SKM-1 treated with dmso at 0.1 percent for 144 hours (cell line): Measurements from ENCODE around the gene CACTIN.

Source experiments
- DNase-seq: peaks from one replicate; lab custom pipeline; 2025; ENCODE audit not compliant: unreplicated experiment; lab: John Stamatoyannopoulos, UW

CACTIN gene

DNA sequence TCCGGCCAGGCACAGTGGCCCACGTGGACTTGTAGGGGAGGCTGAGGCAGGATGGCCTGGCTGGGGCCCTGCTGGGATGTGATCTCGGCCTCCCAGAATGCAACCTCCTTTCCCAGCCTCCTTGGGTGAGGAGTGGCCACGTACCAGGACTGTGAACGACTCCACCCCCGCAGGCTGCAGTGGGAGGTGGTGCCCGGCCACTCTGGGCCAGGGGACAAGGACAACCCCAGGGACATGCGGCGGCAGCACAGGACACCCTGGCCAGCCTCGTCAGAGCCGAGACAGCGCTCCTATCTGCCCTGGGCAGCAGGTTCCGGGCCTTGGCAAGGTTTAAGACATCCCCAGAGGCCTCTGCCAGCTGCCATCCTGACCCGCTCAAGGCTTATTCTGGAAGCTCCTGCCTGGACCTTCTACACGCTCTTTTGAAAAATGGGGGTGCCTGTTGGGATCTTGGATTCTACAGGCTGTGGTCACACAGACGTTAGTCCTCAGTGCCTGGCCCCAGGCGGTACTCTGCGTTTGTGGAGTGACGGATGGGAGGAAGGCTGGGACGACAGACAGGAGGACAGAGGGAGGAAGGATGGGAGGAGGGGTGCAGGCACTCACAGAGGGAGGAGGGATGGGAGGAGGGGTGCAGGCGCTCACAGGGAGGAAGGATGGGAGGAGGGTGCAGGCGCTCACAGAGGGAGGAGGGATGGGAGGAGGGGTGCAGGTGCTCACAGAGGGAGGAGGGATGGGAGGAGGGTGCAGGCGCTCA is 19.9 kb upstream of the CACTIN start:
- DNase-seq: no peak

DNA sequence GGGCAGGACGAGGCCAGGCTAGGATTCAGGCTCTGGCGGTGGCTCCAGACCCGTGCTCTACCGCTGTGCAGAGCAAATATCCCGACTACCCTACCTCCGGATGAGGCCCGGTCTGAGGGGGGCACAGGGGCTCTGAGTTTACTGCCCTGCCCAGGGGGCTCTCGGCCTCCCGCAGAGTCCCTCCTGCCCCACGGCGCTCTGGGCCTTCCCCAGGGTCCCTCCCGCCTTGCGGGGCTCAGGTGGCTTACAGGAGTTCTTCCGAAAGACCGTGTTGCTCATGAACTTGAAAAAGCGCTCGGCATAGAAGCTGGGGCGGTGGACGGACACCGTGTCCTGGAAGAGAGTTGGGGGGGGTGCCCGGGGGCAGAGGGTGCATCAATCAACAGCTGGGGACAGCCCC is 19.1 kb upstream of the CACTIN start:
- no peak for DNase-seq

DNA sequence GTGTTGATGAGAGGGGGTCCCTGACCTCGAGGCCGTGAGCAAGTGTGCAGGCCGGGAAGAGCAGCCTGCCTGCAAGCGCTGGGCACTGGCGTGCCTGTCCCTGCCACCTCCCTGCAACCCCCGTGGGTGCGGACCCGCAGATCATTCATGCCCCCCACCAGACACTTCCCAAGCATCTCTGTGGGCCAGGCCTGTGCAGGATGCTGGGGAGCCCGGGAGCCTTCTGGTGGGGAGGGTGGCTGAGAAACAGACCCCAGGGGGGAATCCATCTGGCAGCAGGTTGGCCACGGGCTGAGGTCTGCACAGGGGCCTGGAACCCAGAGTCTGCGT is 18.4 kb upstream of the CACTIN start:
- no peak for DNase-seq

DNA sequence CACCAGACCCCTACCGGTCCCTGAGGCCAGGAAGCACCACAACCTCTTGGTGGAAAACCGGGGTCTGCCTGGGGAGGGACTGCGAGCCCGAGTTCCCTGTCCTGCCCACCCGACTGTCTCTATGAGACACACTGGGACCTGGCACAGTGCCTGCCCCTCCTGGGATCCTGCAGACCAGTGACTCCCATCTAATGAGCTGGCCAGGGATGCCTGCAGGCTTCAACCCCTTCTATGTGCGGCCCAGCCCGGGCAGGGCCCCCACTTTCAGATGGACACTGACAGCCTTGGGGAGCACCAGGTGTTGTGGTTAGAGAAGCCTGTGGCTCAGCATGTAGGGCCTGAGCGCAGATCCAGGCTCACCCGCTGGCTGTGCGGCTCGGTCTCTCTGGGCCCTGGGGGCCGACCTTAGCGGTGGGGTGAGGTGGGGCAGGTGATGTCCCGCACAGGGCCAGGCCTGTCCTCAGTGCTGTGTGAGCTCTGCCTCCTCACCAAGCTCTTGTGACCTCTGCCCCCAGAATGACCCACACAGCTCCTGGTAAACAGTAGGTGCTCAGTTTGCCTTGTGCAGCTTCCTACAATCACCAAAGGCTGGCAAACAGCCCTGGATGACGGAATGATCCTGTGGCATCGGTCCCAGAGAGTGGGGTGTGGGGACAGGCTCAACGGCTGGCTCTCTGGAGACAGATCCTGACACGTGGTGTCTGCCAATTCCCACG is 17.9 kb upstream of the CACTIN start:
- DNase-seq: no peak

DNA sequence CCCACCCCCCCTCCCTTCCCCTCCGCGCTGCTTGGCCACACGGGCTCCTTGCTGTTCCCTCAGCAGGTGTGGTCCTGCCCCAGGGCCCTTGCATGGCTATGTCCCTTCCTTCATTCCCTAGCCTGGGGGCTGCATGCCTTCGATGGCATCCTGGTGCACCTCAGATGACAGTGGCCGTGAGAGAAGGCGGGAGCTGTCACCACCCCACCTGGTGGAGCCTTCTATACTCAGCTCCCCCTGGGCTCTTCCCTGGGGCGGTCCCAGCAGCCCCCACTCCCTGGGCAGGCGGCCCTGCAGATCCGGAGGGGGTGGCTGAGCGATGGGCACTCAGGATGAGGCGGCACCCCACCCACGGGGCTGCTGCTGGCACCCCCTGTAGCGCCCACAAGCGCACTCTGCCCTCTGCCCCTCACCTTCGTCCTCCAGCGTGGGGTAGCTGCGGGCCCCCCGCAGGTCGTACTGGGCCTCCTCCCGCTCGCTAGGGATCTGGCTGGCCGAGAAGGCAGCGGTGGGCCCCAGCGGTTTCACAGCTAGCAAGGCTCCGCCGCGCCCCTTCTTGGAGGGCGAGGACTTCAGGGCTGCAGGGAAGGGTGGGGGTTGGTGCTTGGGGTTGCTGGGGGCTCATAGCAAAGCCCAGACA is 17.2 kb upstream of the CACTIN start:
- no peak for DNase-seq

DNA sequence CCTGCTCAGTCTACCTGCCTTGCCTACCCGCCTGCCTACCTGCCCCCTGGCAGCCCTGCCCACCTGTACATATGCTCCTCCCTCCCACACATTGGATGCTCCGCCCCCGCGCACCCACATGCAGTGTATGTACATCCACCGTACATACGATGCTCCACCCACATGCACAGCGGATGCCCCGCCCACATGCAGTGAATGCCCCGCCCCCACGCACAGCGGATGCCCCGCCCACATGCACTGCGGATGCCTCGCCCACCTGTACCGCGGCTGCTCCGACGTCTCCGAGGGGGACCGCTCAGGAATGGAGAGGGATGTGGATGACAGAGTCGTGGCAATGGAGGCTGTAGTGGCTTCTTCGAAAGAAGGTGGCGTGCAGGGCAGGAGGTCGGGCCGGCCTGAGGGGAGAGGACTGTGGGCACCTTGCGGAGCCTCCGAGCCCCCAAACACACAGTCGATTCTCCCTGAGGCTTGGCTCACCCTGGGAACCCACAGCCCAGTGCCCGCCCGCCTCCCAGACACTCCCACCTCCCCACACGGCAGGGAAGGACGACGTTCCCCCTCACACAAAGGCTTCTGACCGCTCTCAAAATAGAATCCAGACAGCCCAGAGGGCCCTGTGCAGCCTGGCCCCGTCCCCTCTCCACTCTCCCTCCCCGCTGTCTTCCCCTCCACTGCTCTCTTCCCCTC is 16.5 kb upstream of the CACTIN start:
- DNase-seq: no peak

DNA sequence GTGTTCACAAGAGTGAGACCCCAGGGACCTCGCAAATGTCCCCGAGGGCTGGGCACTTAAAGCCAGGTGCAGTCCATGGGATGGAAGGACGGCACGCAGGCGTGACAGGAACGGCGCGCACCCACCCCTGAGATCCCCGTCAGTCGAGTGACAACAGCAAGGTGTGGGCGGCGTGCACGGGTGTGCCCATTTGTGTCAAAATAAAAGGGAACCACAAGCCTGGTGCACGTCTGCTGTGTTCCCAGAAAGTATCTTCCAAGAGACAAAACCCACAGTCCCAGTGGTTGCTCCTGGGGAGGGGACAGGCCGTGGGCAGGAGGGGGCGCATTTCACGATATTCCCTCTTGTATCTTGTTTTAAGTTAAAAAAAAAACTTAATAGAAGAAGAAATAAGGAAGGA is 15.7 kb upstream of the CACTIN start:
- DNase-seq: no peak

DNA sequence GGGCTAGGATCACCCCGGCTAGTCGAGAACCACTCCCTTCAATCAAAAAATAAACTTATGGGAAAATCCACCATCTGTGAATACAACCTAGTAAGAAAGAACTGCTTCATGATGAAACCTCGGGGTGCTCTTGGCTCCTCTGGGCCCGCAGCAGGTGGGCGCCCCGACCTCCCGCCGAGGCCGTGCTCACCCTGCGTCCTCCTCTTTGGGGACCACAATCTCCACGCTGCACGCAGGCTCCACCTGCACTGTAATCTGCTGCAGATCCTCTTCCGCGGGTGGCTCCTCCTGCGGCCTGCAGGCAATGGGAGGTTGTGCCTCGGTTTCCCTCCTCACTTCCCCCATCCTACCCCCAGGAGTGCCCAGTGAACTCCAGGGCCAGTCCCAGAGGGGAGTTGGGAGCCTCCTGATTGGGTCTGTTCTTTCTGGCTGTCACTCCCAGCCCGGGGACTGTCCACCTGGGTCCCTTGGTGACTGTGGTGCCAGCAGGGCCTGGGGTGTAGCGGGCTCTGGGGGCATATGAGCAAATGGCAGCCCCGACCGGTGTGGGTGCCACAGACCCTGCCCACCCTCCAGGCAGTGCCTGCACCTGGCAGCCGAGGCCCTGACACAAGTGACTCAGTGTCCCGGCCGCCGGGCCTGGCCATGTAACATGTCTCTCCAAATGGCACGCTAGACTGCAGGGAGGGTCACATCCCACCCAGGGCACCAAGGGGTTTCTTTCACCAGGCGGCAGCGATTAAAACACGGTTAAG is 15.1 kb upstream of the CACTIN start:
- no peak for DNase-seq

DNA sequence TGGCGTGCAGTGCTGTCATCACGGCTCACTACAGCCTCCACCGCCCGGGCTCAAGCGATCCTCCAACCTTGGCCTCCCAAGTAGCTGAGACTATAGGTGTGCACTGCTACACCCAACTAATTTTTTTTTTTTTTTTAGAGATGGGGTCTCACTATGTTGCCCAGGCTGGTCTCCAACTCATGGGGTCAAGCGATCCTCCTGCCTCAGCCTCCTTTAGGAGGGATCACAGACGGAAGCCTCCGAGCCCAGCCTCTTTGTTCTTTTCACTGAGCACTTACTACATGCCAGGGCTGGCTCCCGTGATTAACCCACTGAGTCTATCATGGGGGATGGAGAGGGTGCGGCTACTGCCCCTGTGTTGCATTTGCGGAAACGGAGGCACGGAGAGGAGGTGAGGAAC is 12.9 kb upstream of the CACTIN start:
- no peak for DNase-seq

DNA sequence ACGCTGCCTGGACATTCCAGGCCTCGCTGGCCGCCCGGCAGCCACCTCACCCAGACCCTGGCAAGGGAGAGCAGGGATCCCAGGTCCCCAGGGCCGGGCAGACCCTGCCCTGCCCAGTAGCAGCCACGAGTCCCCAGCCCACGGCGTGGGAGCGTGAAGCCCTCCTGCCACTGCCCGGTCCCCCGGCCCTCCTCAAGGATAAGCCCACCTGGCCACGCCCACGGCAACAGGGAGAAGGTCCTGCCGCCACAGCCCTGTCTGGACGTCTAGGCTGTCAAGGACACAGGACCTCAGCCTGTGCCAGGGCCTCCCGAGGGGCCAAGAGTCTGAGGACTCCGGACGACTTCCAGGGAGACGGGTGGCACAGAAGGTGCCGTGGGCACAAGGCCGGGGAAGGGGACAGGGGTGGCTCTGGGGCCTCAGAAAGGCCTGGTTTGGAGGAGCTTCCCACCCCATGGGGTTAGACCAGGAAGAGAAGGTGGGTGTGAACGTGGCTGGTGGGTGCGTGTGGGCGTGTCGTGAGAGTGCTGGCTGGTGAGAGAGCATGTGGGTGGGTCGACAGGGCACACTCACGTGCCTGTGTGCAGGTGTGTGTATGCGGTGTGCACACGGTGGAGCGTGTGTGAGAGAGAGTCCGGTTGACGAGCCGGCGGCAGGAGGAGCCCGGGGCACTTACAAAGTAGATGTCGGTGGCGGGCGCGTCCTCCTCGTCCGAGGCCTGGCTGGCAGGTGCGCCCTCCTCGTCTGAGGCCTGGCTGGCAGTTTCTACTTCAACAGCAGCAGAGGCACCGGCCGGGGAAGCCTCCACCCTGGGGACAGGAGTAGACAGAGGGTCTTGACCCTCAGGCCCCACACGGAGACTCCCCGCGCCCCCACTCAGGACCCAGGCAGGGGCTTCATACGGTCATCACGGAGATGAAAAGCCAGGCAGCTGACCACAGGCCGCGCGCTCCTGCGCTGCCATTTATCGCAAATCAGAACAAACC is 11.9 kb upstream of the CACTIN start:
- no peak for DNase-seq

DNA sequence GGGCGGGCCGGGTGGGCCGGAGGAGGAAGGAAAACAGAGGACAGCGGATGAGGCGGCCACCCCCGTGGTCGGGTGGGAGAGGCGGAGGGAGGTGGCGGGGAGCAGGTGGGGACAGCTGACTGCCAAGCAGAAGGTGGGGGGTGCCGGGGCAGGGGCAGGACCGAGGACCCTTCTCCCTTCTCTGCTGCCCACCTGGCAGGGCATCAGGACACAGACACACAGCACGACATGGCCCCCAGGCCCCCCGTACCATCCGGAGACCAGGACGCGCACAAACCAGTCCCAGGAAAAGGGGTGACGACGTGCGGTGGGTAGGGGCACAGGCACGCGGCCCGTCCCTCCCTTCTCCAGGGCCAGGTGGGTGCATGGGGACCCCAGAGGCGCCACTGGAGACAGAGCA is 11.0 kb upstream of the CACTIN start:
- no peak for DNase-seq

DNA sequence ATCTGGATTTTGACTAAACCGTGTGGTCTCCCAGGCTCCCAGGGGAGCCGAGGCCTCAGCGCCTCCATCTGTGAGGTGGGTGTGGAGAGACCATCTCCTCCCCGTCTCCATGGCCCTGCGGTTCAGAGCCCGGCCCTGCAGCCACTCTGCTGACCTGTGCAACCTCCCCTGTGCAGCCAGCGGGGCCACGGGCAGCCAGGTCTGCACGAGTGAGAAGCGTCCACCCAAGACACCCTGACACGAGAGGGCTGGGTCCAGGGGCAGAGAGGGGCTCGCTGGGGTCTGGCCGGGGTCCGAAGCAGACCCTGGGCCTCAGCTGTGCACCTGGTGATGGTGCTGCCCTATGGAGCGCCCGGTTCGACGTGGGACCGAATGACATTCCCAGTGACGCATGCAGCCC is 10.4 kb upstream of the CACTIN start:
- DNase-seq: no peak

DNA sequence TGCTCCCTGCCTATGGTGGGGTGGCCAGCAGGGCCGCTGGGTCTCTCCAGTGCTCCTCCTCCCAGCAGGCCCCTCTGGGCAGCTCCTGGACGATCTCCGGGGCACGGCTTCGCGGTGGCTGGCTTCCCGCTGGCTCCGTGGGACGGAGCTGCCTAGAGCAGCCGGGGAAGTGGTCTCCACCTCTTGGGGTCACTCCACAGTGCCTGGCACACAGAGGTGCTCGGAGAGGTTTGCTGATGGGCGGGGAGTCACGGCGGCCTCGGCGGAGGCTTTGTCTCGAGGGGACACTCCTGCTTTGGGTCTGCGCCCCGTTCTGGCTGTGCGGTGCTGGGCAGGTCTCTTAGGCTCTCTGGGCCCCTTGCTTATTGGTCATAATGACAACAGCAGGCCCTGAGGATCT is 9.9 kb upstream of the CACTIN start:
- no peak for DNase-seq

DNA sequence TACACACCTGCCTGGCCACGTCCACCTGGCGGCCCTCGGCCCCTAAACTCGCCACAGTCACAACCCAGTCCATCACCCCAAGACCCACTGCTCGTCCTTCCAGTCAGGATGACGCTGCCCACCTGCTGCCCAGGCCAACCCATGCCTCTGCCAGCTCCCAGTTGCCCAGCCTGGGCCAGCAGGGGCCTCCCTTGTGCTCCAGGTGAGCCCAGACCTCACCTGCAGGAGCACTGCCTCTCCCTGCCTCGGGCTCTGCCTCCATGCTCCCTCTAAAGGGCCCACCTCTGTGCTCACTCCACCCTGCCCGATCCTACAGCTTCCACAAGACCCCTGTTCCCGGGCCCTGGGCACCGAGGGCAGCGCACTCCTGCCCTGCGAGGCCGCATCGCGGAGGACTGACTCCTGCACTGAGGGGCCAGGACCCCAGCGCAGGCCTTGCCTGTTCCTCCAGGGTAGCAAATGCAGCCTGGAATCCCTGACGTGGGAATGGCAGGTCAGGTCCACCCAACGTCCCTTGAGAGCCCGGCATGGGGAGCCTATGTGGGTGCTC is 8.0 kb upstream of the CACTIN start:
- DNase-seq: no peak

DNA sequence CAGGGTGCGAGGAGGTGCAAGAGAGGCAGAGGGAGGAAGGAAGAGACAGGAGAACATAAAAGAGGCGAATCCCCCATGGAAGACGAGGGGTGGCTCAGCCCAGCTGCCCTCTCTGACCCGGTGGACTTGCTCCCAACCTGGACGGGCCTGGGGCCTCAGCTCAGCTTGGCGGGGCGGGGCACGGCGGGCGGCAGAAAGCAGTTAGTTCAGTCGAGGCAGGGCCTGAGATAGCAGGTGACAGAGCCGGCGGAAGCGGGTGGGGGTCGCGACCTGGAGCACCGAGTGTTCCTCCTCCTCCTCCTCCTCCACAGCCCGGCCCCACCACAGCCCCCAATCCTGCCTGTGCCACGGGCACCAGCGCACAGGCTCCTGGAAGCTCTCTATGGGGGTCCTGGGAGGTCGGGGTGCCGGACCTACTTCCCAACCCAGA is 7.0 kb upstream of the CACTIN start:
- DNase-seq: no peak

DNA sequence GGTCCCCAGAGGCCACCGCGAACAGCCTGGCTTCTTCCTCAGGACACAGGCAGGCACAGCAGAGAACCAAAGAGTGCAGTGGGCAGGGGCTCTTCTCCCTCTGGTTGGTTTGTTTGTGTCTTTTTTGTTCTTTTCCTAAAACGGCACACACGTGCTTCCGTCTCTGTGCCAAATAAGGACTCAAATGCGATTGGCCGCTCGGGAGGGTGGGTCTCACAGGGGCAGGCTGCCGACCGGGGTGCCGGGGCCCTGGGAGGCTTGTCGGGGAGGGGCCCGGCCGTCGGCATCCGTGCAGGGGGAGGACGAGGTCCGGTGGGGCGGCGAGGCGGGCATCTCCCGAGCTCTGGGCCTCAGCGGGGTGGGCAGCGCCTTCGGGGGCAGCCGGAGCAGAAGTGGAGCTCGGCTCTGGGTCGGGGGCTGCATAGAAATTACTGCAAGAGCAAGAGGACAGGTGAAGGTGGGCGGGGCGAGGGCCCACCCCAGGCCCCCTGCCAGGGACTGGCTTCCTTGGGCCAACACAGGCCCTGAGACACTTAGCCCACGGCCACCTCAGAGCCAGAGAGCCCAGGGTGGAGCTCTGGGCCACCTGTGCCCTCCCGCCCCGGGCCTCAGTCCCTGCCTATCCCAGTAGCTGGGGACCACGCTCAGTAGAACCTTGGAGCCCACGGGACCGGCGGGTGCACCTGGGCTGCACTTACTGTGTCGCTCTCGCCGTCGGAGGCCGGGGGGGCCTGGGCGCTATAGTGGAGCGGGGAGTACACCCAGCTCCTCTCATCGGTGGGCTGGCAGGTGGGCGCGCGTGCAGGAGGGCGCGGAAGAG is 6.4 kb upstream of the CACTIN start:
- DNase-seq: no peak

DNA sequence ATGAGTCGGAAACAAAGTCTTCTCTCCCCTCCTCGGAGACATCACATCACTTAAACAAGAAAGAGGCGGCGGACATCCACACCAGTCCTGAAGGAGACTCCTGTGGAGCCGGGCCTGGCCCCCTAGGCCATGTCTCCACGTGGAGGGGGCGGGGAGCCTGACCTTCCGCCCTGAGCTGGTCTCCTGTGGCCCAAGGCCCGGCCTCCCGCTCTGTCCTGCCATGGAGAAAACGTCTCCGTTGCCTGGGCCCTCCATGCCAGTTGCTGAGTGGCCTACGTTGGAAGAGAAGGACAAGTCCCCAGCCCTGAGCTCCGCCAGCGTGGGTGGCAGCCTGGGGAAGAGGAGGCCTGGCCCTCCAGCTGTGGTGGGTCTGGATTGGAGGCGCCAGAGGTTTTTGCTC is 5.5 kb upstream of the CACTIN start:
- DNase-seq: no peak

DNA sequence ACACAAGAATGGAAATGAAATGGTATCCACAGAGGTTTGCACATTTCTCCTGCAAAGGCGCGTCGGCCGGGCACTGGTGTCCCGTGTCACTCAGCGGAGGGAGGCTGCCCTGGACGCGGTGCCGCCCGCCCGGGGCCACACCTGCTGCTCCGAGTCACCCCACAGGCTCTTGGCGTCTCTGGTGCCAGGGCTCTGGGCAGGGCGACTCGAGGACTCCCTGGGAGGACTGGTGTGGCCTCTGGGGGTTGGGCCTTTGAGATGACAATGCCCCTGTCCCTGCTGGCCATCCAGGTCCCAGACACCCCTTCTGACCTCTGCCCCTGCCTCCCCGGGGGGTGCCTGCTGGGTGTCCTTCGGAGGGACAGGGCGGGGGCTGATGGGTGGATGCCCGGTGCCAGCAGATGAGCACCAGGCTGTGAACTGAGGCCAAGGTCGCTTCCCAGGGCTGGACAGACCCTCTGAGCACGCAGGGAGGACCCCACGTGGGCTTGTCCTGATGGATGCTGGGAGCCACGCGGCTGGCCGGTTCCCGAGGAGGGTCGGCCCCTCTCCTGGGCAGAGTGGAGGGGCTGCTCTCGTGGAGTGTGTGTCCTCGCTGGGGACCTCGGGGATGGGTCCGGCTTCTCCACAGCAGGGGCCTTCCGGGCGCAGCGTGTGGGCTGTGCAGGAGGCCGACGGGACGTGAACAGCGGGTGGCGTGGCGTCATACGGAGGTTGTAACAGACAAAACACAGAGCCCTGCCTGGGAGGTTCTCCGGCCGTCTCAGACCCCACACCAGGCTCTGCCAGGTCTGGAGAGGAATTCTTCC is 4.7 kb upstream of the CACTIN start:
- no peak for DNase-seq
